Effector CD4-positive, alpha-beta T cell (primary cell): ENCODE results near the gene MT1HL1.
"Not testable (repeated sequence)": the region's sequence is repeated elsewhere in the genome, so short reads cannot be mapped to it uniquely, and the experiment has no call there.

Source experiments
- DNase-seq: peaks from one replicate; pipeline ENCODE4 v3.0.0-alpha.2; 2020

The MT1HL1 gene

GRCh38 chr1:237013608-237014007 is 9.4 kb upstream of the MT1HL1 start:
- DNase-seq: no peak

- DNase-seq: no peak
Observed at GRCh38 chr1:237012788-237013383, 8.6 kb upstream of the MT1HL1 start.

GRCh38 chr1:237012361-237012760 is 8.1 kb upstream of the MT1HL1 start:
- no peak for DNase-seq

- DNase-seq: no peak
Observed at GRCh38 chr1:237011432-237011831, 7.2 kb upstream of the MT1HL1 start.

GRCh38 chr1:237009611-237010010 is 5.4 kb upstream of the MT1HL1 start:
- no peak for DNase-seq

GRCh38 chr1:237007147-237007881 is 3.1 kb upstream of the MT1HL1 start:
- DNase-seq: no peak

GRCh38 chr1:237005674-237006073 is 1.4 kb upstream of the MT1HL1 start:
- DNase-seq: no peak

- no peak for DNase-seq
Observed at GRCh38 chr1:237003516-237003915, 725 bp downstream of the MT1HL1 start.

GRCh38 chr1:237000191-237000590 is 4.0 kb downstream of the MT1HL1 start:
- DNase-seq: no peak

GRCh38 chr1:236998546-236998945 is 5.7 kb downstream of the MT1HL1 start:
- DNase-seq: no peak

- DNase-seq: no peak
Observed at GRCh38 chr1:236997882-236998281, 6.4 kb downstream of the MT1HL1 start.

- DNase-seq: no peak
Observed at GRCh38 chr1:236997361-236997760, 6.9 kb downstream of the MT1HL1 start.

GRCh38 chr1:236994450-236994849 is 9.8 kb downstream of the MT1HL1 start:
- DNase-seq: no peak

GRCh38 chr1:236992449-236992848 is 11.8 kb downstream of the MT1HL1 start:
- DNase-seq: no peak

- no peak for DNase-seq
Observed at GRCh38 chr1:236990052-236990445, 14.2 kb downstream of the MT1HL1 start.

GRCh38 chr1:236989290-236990051 is 14.8 kb downstream of the MT1HL1 start:
- DNase-seq: no peak

- no peak for DNase-seq
Observed at GRCh38 chr1:236983818-236984217, 20.4 kb downstream of the MT1HL1 start.

- DNase-seq: no peak
Observed at GRCh38 chr1:236982380-236982779, 21.9 kb downstream of the MT1HL1 start.

GRCh38 chr1:236981431-236981830 is 22.8 kb downstream of the MT1HL1 start:
- not testable (repeated sequence) for DNase-seq

- no peak for DNase-seq
Observed at GRCh38 chr1:236980673-236981072, 23.6 kb downstream of the MT1HL1 start.

GRCh38 chr1:236979149-236979900 is 24.9 kb downstream of the MT1HL1 start:
- no peak for DNase-seq

- DNase-seq: no peak
Observed at GRCh38 chr1:236978740-236979139, 25.5 kb downstream of the MT1HL1 start.

GRCh38 chr1:236975461-236975860 is 28.8 kb downstream of the MT1HL1 start:
- DNase-seq: no peak
